AG04449 (cell line): ENCODE results near the gene FAAP24.
"Not testable (repeated sequence)": the region's sequence is repeated elsewhere in the genome, so short reads cannot be mapped to it uniquely, and the experiment has no call there.

Experiments used
- CTCF ChIA-PET: fragments of 350-600 bp; formaldehyde crosslinking; extraction: SDS; loops from one replicate; lab custom pipeline; 2021; ENCODE audit warnings: antibody characterized with exemption; lab: Yijun Ruan, JAX
- POLR2A ChIA-PET: fragments of 400-600, 350-600 bp; formaldehyde crosslinking; extraction: SDS; loops from one replicate; lab custom pipeline; 2020; ENCODE audit warnings: antibody characterized with exemption, inconsistent platforms; lab: Yijun Ruan, JAX
- DNase-seq: peaks from one replicate; pipeline ENCODE4 v3.0.0-alpha.2; 2010; ENCODE audit warnings: low read depth, low spot score
- H3K4me3 ChIP-seq: 2 replicates; pipeline ENCODE4 v1.5.1; 2011; ENCODE audit warnings: low read depth, mild to moderate bottlenecking, control low read depth, low read length
- TF ChIP-seq, protein P1 (sequence below): IDR thresholded peaks from one replicate; pipeline ENCODE4 v1.5.1; 2011; ENCODE audit warnings: mild to moderate bottlenecking, moderate library complexity, low read length, control low read depth, inconsistent platforms; ENCODE audit not compliant: insufficient read depth; ENCODE audit errors: missing control alignments

Gene FAAP24

DNA sequence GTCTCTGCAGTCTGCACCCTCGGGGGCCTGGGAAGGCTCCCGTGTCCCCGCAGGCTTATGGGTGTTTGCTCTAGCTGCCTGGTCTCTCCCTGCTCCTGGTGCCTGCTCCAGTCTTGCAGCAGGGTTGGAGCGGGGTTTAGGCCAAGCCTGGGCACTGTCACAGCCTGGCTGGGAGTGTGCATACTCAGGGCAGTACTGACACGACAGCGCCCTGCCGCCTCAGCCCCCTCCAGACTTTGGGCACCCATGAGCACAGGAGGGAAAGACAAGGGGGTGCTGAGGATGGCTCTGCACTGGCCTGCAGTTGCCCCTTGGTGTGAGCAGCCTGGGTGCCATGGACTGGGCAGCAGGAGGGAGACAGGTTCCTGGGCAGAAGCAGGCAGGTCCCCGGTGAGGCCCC, 36.0 kb upstream of the FAAP24 start:
- no peak overlapping the region for H3K4me3 ChIP-seq
- TF ChIP-seq, protein P1, sequence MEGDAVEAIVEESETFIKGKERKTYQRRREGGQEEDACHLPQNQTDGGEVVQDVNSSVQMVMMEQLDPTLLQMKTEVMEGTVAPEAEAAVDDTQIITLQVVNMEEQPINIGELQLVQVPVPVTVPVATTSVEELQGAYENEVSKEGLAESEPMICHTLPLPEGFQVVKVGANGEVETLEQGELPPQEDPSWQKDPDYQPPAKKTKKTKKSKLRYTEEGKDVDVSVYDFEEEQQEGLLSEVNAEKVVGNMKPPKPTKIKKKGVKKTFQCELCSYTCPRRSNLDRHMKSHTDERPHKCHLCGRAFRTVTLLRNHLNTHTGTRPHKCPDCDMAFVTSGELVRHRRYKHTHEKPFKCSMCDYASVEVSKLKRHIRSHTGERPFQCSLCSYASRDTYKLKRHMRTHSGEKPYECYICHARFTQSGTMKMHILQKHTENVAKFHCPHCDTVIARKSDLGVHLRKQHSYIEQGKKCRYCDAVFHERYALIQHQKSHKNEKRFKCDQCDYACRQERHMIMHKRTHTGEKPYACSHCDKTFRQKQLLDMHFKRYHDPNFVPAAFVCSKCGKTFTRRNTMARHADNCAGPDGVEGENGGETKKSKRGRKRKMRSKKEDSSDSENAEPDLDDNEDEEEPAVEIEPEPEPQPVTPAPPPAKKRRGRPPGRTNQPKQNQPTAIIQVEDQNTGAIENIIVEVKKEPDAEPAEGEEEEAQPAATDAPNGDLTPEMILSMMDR, result no peak
- ChIA-PET POLR2A (no interaction called here), CTCF (no interaction called here)
- no peak for DNase-seq

DNA sequence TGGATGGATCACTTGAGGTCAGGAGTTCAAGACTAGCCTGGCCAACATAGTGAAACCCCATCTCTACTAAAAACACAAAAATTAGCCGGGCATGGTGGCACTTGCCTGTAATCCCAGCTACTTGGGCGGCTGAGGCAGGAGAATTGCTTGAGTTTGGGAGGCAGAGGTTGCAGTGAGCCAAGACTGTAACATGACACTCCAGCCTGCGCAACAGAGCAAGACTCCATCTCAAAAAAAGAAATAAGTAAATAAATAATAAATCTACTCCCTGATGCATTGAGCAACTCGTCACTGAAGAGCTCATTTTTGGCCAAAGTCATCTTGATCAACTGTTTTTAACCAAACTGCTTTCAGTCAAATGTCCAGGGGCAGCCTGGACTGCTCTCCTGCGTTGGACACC, 30.8 kb upstream of the FAAP24 start:
- H3K4me3 ChIP-seq, POLR2A ChIA-PET, DNase-seq: not testable (repeated sequence)
- CTCF ChIA-PET, result interaction anchor here (0.9 kb wide), 1 partner anchor 9 kb away, joined by 5 read pairs; no protein-coding TSS in a partner anchor

DNA sequence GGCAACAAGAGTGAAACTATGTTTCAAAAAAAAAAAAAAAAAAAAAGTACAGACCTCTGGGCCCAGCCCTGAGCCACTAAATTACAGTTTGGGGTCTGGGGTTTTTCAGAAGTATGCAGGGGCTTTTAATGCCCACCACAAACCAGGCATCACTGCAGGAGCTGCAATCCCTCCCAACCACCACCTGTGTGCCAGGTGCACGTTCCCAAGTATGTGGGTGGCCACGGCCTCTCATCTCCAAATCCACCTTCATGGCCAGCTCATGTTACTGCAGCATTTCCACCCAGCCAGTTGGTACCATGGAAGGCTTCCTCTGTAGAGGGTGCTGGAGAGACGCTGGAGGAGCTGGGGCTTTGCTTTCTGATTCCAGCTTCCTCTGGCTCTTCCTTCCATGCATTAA, 26.8 kb upstream of the FAAP24 start:
- ChIA-PET CTCF (interaction anchor here (1.8 kb wide), 1 partner anchor 12 kb away, joined by 5 read pairs; no protein-coding TSS in a partner anchor), POLR2A (no interaction called here)
- no peak for DNase-seq
- no peak overlapping the region for H3K4me3 ChIP-seq
- TF ChIP-seq, protein P1, result no peak

DNA sequence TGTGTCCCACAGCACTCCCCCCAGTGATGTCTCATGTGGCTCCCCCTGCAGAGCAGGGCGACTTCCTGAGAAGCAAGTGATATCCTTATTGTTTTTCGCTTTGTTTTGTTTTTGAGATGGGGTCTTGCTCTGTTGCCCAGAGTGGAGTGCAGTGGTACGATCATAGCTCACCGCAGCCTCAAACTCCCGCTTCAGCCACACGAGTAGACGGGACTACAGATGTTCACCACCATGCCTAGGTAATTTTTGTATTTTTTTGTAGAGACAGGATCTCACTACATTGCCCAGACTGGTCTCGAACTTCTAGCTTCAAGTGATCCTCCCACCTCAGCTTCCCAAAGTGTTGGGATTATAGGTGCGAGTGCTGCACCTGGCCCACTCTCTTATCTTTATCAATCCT, 5.3 kb upstream of the FAAP24 start:
- ChIA-PET CTCF (interaction anchor here (0.9 to 1.6 kb wide), 3 partner anchors 9 to 158 kb away, joined by 3 to 11 read pairs (median 3); no protein-coding TSS in a partner anchor), POLR2A (no interaction called here)
- DNase-seq, result no peak
- H3K4me3 ChIP-seq, result no peak overlapping the region
- TF ChIP-seq, protein P1, result no peak

DNA sequence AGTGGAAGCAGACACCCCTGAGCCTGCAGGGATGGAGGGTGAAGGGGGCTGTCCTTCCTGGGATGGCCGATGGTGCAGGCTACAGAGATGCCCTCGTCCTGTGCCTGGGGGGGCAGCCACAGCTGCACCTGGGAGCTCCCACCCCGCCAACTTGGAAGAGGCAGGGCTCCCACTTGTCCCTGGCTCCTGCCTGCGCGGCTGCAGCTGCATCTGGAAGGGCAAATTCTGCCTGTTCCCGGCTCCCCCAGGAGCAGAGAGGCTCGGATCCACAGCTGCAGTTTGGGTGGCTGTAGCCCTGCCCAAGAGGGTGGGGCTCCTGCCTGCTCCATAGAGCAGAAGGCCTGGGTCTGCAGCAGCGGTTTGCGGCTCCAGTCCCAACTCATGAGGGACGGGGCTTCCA, 2.5 kb upstream of the FAAP24 start:
- TF ChIP-seq, protein P1, result no peak
- ChIA-PET POLR2A (no interaction called here), CTCF (no interaction called here)
- no peak for DNase-seq
- no peak overlapping the region for H3K4me3 ChIP-seq

DNA sequence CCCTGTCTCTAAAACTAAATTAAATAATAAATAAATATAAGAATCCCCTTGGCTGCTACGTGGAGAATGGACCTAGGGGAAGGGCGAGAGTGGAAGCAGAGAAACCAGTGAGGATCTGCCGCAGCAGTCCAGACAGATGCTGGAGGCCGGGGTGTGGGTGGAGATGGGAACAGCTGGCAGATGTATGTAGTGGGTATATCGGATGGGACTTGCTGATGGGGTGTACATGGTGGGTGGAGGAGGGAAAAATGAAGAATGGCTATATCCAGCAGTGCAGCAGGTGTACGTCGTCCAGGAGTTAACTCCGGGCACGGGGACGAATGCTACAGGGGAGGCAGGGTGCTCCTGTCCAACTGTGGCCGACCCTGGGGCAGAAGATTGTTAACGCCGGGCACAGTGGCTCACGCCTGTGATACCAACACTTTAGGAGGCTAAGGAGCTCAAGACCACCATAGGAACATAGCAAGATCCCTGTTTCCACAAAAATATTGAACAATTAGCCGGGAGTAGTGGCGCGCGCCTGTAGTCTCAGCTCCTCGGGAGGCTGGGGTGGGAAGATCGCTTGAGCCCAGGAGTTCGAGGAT, 938 bp upstream of the FAAP24 start:
- POLR2A ChIA-PET, result interaction anchor here (0.6 to 0.7 kb wide), 4 partner anchors 12 to 281 kb away, joined by 4 to 5 read pairs (median 4); no protein-coding TSS in a partner anchor
- TF ChIP-seq, protein P1, result no peak
- CTCF ChIA-PET, result interaction anchor here (0.7 to 7.4 kb wide), 4 partner anchors 10 to 332 kb away, joined by 3 to 65 read pairs (median 3); no protein-coding TSS in a partner anchor
- peak overlapping the region; percentile 84 for H3K4me3 ChIP-seq
- DNase-seq, result no peak
